GM10847 (cell line): ENCODE data around the gene ANKRD62.

Experiments
- POLR2A ChIP-seq: IDR thresholded peaks from 2 replicates; pipeline ENCODE4 v1.6.1; 2011; ENCODE audit not compliant: insufficient read length; ENCODE audit errors: extremely low read depth

The ANKRD62 gene

DNA sequence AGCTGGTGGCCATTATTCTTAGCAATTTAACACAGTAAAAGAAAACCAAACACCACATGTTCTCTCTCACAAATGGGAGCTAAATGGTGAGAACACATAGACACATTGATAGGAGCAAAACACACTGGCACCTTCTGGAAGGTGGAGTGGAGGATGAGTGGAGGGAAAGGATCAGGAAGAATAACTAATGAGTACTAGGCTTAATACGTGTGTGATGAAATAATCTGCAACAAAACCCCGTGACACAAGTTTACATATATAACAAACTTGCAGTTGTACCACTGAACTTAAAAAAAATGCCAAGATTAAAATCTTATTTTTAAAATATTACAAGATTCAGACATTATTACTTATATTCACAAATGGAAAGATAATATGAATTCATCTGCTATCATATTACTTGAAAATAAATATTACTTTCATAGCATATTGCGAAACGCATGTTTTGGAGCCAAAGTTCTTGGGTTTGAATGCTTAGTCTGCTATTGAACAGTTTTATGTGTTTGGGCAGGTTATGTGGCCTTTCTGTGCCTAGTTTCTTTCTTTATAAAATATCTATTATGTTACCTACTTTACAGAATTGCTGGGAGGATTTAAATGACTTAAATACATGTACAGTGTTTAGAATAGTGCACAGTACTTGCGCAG, 20.5 kb downstream of the ANKRD62 start:
- TF ChIP-seq POLR2A: no peak

DNA sequence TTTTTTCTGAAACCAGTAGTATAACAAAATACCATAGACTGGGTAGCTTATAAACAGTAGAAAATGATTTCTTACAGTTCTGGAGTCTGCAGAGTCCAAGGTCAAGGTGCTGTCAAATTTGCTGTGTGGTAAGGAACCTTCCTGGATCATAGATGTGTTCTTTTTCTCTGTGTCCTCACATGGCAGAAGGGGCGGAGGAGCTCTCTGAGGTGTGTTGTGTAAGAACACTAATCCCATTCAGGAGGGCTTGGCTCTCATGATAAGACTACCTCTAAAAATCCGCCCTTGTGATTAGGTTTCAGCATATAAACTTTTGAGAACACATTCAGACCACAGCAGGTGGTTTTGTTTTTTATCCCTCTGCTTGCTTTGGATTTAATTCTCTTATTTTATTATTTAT, 25.7 kb downstream of the ANKRD62 start:
- no peak for TF ChIP-seq POLR2A

DNA sequence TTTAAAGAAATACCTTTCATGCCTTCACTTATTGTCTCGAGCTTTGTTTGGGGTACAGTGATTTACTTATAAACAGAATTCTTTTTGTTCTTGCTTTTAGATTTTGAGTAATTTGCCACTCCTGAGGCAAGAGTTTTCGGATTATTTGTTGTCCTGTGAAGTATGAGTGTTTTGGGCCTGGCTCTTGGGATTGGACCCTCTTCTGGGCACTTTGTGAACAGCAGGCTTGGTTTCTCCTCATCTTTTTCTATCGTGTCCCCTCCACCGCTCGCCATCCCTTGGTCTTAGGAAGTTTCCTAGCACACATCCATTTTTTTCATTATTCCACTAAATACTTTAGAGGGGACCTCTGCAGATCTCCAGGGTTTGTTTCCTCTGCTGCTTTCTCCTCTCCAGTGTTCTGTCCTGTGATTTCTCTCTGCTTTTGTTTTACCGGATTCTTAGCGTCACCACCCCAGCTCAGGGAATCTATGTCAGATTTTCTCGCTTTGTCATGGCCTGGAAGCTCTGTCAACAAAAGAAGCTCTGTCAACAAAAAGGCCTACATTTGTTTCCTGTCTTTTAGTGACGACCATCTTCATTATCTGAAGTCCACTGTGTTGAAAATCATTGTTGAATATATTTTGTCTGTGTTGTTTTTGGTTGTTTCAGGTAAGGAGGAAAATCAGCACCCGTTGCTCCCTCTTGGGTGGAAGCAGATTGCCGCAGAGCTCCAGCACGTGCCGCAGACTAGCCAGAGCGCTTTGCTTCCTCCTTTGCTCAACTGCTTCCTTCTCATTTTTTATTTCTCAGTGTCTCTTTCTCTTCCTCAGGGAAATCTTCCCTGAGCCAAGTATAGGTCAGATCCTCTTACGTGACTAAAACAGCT, 27.8 kb downstream of the ANKRD62 start:
- TF ChIP-seq POLR2A: no peak

DNA sequence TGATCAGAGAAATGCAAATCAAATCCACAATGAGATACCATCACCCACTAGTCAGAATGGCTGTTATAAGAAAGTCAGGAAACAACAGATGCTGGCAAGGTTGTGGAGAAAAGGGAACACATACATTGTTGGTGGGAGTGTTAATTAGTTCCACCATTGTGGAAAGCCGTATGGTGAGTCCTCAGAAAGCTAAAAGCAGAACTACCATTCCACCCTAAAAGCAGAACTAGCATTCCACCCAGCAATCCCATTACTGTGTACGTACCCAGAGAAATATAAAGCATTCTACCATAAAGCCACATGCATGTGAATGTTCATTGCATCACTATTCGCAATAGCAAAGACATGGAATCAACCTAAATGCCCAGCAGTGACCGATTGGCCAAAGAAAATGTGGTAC, 60.7 kb downstream of the ANKRD62 start:
- TF ChIP-seq POLR2A: no peak

DNA sequence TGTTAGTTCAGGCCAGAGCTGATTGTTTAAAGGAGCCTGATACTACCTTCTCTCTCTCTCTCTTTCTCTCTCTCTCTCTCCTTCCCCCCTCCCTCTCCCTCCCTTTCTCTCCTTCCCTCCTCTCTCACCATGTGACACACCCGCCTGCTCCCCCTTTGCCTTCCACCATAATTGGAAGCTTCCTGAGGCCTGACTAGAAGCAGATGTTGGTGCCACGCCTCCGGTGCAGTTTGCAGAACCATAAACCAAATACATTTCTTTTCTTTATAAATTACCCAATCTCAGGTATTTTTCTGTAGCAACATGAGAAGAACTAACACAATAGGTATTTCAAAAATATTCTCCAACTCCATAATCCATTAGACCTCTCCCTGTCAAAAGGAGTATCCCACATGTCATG, 62.4 kb downstream of the ANKRD62 start:
- TF ChIP-seq POLR2A: no peak

DNA sequence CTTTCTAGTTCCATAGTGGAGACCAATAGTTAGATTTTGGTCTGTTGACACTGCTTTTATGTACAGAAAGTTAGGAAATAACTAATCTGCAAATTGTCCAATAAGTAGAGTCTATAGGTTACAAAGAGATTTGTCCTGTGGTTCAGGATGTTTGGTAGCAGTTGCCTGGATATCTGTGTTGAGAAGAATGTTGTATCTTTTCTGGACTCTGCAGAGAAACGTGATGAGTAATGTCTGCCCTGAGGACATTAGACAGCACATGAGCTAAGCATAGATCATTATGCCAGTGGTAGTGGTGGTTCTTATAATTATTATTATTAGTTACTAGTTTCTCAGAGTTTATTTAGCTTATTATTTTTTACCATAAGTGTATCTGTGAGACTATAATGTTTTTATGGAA, 65.8 kb downstream of the ANKRD62 start:
- no peak for TF ChIP-seq POLR2A

DNA sequence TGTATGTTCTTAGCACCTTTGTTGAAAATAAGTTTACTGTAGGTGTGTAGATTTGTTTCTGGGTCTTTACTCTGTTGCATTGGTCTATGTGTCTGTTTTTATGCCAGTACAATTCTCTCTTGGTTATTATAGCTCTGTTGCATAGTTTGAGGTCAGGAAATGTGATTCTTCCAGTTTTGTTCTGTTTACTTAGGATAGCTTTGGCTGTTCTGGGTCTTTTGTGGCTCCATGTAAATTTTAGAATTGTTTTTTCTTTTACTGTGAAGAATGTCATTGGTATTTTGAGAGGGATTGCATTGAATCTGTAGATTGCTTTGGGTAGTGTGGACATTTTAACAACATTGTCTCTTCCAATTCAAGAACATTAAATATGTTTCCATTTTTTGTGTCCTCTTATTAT, 69.1 kb downstream of the ANKRD62 start:
- no peak for TF ChIP-seq POLR2A

DNA sequence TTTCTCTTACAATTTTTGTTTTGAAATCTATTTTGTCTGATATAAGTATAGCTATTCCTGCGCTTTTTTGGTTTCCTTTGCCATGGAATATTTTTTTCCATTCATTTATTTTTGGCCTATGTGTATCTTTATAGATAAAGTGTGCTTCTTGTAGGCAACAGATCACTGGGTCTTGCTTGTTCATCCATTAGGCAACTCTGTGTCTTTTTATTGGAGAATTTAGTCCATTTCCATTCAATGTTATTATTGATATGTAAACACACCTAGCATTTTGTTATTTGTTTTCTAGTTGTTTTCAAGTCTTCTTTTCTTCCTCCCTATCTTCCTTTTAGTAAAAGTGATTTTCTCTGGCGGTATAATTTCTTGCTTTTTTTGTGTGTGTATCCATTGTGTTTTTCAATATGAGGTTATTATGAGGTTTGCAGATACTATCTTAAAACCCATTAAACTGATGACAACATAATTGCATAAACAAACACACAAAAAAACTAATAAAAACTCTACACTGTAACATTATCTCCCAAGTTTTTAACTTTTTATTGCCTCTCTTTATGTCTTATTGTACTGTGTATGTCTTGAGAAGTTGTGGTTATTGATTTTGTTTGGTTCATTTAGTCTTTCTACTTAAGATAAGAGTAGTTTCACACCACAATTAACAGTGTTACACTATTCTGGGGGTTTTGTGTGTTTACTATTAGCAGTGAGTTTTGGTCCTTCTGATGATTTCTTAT, 71.6 kb downstream of the ANKRD62 start:
- no peak for TF ChIP-seq POLR2A
